HG03520 (cell line): ENCODE measurements around the gene DPPA5.
"Not testable (repeated sequence)": the region's sequence is repeated elsewhere in the genome, so short reads cannot be mapped to it uniquely, and the experiment has no call there.

ENCODE experiments used
- ATAC-seq: cut with Tn5 transposase; IDR thresholded peaks from one replicate; pipeline ENCODE4 v1.9.1; 2021; ENCODE audit warnings: mild to moderate bottlenecking, moderate library complexity; ENCODE audit not compliant: unreplicated experiment

The DPPA5 gene

GRCh38 chr6:73303773-73304172 lies 50.3 kb downstream of the DPPA5 start:
- not testable (repeated sequence) for ATAC-seq
